Uterus (tissue), 4 donors: ENCODE data around the gene TRDMT1. TPM values are rescaled to one million over a fixed set of nuclear protein-coding genes. Genes with fewer than 3 reads are reported as not detected.

Source experiments
- DNase-seq, 2 donors: peaks; one replicate each; pipeline ENCODE4 v3.0.0-alpha.2; 2019 to 2020
- H3K27ac ChIP-seq, 2 donors: fragments of 200-600 bp; sonication (generic); 1 replicate in 1 of 2; 2 replicates in 1 of 2; pipeline ENCODE4 v1.5.1; 2016 to 2018
- H3K27me3 ChIP-seq, 2 donors: fragments of 200-600 bp; sonication (generic); one replicate each; pipeline ENCODE4 v1.5.1; 2018 to 2019; ENCODE audit warnings: control low read depth in 1 of 2
- H3K36me3 ChIP-seq, 2 donors: fragments of 200-600 bp; sonication (generic); one replicate each; pipeline ENCODE4 v1.5.1; 2019; ENCODE audit warnings: control low read depth in 1 of 2
- H3K4me1 ChIP-seq, 2 donors: fragments of 200-600 bp; sonication (generic); one replicate each; pipeline ENCODE4 v1.5.1; 2018 to 2019; ENCODE audit warnings: control low read depth in 1 of 2
- H3K4me3 ChIP-seq, 2 donors: fragments of 200-600 bp; sonication (generic); 1 replicate in 1 of 2; 2 replicates in 1 of 2; pipeline ENCODE4 v1.5.1; 2018 to 2019; ENCODE audit warnings: mild to moderate bottlenecking in 1 of 2
- H3K9me3 ChIP-seq, 2 donors: fragments of 200-600 bp; sonication (generic); one replicate each; pipeline ENCODE4 v1.5.1; 2019; ENCODE audit warnings: control low read depth in 1 of 2
- CTCF ChIP-seq, 4 experiments: fragments of 200-600 bp in 2 of 4; fragments of 450-650 bp in 2 of 4; sonication (generic) in 2 of 4; IDR thresholded peaks; one replicate each; pipeline ENCODE4 v1.5.1; 2016 to 2019; ENCODE audit warnings: antibody characterized with exemption in 4 of 4, mild to moderate bottlenecking in 2 of 4, moderate library complexity in 1 of 4
- POLR2A ChIP-seq, 2 donors: fragments of 450-650 bp; IDR thresholded peaks; one replicate each; pipeline ENCODE4 v1.6.1; 2016; ENCODE audit warnings: antibody characterized with exemption in 2 of 2, mild to moderate bottlenecking in 1 of 2, moderate library complexity in 1 of 2
- intact Hi-C: fragments of 100-400 bp; cut with DNase I; formaldehyde crosslinking; loops from one replicate; pipeline ENCODE4 v1.15.1; 2023; ENCODE audit warnings: low total_unique reads
- total RNA-seq, 4 donors: library from RNA; depleted of rRNA in 3 of 4; stranded (reverse); fragments of >200 nt in 3 of 4; gene quantifications; one replicate each; pipeline versions ENCODE4 v1.1.0 to v1.2.4, GENCODE V29; 2014 to 2023
- donor health status: DM: yes; HTN: yes; CAD: no.

The TRDMT1 gene
- total RNA-seq, 4 donors from 2014 or later, result 2.6 to 25.4 (median 14.8) TPM

- H3K27ac ChIP-seq, result no peak overlapping the region
- TF ChIP-seq POLR2A (IDR thresholded peaks at IDR 0.05), result no peak
- no peak for TF ChIP-seq CTCF (IDR thresholded peaks at IDR 0.05)
- no peak for DNase-seq
- no peaks in the 10 kb centered on the region for H3K27me3 ChIP-seq
- intact Hi-C loops, result no loop called here
- H3K4me1 ChIP-seq, result no peaks in the 10 kb centered on the region
- no peaks in the 10 kb centered on the region for H3K36me3 ChIP-seq
- no peaks in the 10 kb centered on the region for H3K9me3 ChIP-seq
- H3K4me3 ChIP-seq, result no peak overlapping the region
These were observed 1.5 kb upstream of the TRDMT1 start for GRCh38 chr10:17202999-17203398.

- Histone ChIP-seq H3K36me3 (no peaks in the 10 kb centered on the region), H3K27me3 (no peaks in the 10 kb centered on the region), H3K9me3 (no peaks in the 10 kb centered on the region), H3K27ac (no peak overlapping the region), H3K4me3 (no peak overlapping the region), H3K4me1 (no peaks in the 10 kb centered on the region)
- intact Hi-C loops, result no loop called here
- no peak for DNase-seq
- no peak for TF ChIP-seq CTCF (IDR thresholded peaks at IDR 0.05)
- TF ChIP-seq POLR2A (IDR thresholded peaks at IDR 0.05), result no peak
These were observed 1.0 kb upstream of the TRDMT1 start for GRCh38 chr10:17202506-17202905.

- no peaks in the 10 kb centered on the region for H3K36me3 ChIP-seq
- H3K4me3 ChIP-seq, result peak overlapping the region; percentile 82 to 85
- no peaks in the 10 kb centered on the region for H3K27me3 ChIP-seq
- peak overlapping the region; percentile 89 to 95 for H3K27ac ChIP-seq
- H3K9me3 ChIP-seq, result no peaks in the 10 kb centered on the region
- intact Hi-C loops, result no loop called here
- no peak for TF ChIP-seq POLR2A (IDR thresholded peaks at IDR 0.05)
- no peak for TF ChIP-seq CTCF (IDR thresholded peaks at IDR 0.05)
- no peaks in the 10 kb centered on the region for H3K4me1 ChIP-seq
- DNase-seq, result no peak
These were observed 283 bp upstream of the TRDMT1 start for GRCh38 chr10:17201794-17202116.

- peak overlapping the region; percentile 82 to 85 for H3K4me3 ChIP-seq
- H3K27ac ChIP-seq, result peak overlapping the region; percentile 89 to 95
- peaks cover 0 to 8% of the 10 kb centered on the region in 2 donors for H3K4me1 ChIP-seq
- no peaks in the 10 kb centered on the region for H3K9me3 ChIP-seq
- intact Hi-C loops, result no loop called here
- no peaks in the 10 kb centered on the region for H3K27me3 ChIP-seq
- TF ChIP-seq CTCF (IDR thresholded peaks at IDR 0.05) (no peak), POLR2A (IDR thresholded peaks at IDR 0.05) (no peak)
- DNase-seq, result no peak
- H3K36me3 ChIP-seq, result no peaks in the 10 kb centered on the region
These were observed 1.2 kb downstream of the TRDMT1 start for GRCh38 chr10:17200001-17200911.

- no peak for TF ChIP-seq CTCF (IDR thresholded peaks at IDR 0.05)
- no peak for TF ChIP-seq POLR2A (IDR thresholded peaks at IDR 0.05)
- no peak for DNase-seq
- intact Hi-C loops, result no loop called here
- peaks cover 0 to 8% of the 10 kb centered on the region in 2 donors for H3K4me1 ChIP-seq
- peak overlapping the region; percentile 89 to 95 for H3K27ac ChIP-seq
- no peaks in the 10 kb centered on the region for H3K27me3 ChIP-seq
- H3K4me3 ChIP-seq, result no peak overlapping the region
- no peaks in the 10 kb centered on the region for H3K9me3 ChIP-seq
- H3K36me3 ChIP-seq, result no peaks in the 10 kb centered on the region
These were observed 2.1 kb downstream of the TRDMT1 start for GRCh38 chr10:17199351-17199804.
